ENCODE data around the gene OSTF1. TPM values are rescaled to one million over a fixed set of nuclear protein-coding genes. Genes with fewer than 3 reads are reported as not detected.

The OSTF1 gene
- total and polyA plus RNA-seq, 10 of the 15 experiments (the other 5 are each of a cell fraction or from before 2014, with no cell fraction given): 36.2 to 82.4 (median 46.9) TPM

DNA sequence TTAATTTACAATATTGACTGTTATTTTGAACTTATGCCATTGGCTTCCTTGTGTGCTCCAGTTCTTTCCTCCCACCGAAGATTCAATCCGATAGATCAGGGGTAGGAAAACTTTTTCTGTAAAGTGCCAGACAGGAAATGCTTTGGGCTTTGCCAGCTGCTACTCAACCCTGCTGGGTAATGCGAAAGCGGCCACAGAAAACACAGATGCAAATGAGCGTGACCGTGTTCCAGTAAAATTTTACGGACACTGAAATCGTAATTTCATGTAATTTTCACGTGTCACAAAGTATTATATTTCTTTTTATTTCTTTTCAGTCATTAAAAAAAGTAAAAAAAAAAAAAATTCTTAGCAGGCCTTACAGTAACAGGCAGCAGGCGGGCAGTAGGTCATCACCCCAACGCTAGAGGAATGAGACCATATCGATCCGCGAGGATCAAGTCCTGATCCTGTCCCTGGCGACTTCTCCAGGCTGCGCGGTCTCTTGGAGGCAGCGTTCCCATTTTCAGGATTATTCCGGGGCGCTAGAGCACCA, 958 bp upstream of the OSTF1 start (continued):
- TF ChIP-seq, protein P1, sequence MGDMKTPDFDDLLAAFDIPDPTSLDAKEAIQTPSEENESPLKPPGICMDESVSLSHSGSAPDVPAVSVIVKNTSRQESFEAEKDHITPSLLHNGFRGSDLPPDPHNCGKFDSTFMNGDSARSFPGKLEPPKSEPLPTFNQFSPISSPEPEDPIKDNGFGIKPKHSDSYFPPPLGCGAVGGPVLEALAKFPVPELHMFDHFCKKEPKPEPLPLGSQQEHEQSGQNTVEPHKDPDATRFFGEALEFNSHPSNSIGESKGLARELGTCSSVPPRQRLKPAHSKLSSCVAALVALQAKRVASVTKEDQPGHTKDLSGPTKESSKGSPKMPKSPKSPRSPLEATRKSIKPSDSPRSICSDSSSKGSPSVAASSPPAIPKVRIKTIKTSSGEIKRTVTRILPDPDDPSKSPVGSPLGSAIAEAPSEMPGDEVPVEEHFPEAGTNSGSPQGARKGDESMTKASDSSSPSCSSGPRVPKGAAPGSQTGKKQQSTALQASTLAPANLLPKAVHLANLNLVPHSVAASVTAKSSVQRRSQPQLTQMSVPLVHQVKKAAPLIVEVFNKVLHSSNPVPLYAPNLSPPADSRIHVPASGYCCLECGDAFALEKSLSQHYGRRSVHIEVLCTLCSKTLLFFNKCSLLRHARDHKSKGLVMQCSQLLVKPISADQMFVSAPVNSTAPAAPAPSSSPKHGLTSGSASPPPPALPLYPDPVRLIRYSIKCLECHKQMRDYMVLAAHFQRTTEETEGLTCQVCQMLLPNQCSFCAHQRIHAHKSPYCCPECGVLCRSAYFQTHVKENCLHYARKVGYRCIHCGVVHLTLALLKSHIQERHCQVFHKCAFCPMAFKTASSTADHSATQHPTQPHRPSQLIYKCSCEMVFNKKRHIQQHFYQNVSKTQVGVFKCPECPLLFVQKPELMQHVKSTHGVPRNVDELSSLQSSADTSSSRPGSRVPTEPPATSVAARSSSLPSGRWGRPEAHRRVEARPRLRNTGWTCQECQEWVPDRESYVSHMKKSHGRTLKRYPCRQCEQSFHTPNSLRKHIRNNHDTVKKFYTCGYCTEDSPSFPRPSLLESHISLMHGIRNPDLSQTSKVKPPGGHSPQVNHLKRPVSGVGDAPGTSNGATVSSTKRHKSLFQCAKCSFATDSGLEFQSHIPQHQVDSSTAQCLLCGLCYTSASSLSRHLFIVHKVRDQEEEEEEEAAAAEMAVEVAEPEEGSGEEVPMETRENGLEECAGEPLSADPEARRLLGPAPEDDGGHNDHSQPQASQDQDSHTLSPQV (IDR thresholded peaks at IDR 0.05): no peak
- TF ChIP-seq, protein P2, sequence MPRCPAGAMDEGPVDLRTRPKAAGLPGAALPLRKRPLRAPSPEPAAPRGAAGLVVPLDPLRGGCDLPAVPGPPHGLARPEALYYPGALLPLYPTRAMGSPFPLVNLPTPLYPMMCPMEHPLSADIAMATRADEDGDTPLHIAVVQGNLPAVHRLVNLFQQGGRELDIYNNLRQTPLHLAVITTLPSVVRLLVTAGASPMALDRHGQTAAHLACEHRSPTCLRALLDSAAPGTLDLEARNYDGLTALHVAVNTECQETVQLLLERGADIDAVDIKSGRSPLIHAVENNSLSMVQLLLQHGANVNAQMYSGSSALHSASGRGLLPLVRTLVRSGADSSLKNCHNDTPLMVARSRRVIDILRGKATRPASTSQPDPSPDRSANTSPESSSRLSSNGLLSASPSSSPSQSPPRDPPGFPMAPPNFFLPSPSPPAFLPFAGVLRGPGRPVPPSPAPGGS (IDR thresholded peaks at IDR 0.05; ENCODE audit: borderline replicate concordance, insufficient read depth, low read depth, low read length, poor library complexity, severe bottlenecking): no peak

DNA sequence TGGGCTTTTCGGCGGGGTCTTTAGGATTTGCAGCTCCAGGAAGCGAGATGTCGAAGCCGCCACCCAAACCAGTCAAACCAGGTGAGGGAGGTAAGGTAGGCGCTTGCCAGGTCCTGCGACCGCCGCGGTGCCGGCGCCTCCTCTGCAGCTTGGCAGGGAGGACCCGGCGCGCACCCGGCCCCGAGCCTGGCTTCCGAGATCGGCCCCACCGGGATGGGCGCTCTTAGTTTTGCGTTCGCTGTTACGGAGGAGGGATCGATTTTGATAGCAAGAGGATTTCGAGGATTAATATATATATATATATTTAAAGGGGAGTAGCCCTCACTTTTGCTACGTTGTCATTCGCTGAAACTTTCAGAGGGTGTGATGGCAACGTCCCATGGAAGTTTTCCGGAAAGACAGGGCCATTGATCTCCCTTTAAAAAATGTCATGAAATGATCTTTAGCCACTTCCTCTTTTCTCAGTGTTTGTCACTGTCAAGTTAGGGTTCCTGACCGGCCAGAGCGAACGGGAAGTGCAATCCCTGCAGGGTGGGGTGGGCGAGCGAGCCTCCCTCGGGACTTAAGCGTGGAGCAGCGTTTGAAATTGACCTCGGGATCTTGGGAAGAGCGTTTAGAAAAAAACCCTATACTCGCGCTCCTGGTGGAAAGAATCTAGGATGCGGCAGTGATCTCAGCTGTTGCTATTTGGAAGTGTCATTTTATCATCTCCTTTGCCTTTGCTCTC, 495 bp downstream of the OSTF1 start:
- Histone ChIP-seq H3K79me2 (ENCODE audit: control insufficient read depth, insufficient read depth, low read length) (peaks cover 47% of the 10 kb centered on the region), H3K27ac (ENCODE audit: control insufficient read depth, insufficient read depth) (peak overlapping the region; percentile 66), H3K9ac (ENCODE audit: control insufficient read depth, insufficient read depth, low read length) (peak overlapping the region; percentile 64), H3K4me3 (peak overlapping the region; percentile 93), H3K27me3 (replicated peaks in 1 of 2; ENCODE audit: control insufficient read depth in 2 of 2, insufficient read depth in 2 of 2, low read length in 1 of 2) (no peaks in the 10 kb centered on the region), H3K4me1 (ENCODE audit: control insufficient read depth, insufficient read depth, low read length) (peaks cover 13% of the 10 kb centered on the region; the same call in 1 of the 2 replicates), H3K9me3 (replicated peaks; ENCODE audit: control insufficient read depth, insufficient read depth, low read length) (no peaks in the 10 kb centered on the region), H3K36me3 (ENCODE audit: control insufficient read depth in 2 of 2, insufficient read depth in 2 of 2, low read length in 1 of 2) (no peaks in the 10 kb centered on the region), H3K4me2 (ENCODE audit: control insufficient read depth, insufficient read depth) (peak overlapping the region; percentile 94), H4K20me1 (ENCODE audit: control insufficient read depth, insufficient read depth) (no peaks in the 10 kb centered on the region), H2AFZ (ENCODE audit: control insufficient read depth, low read depth, low read length) (peak overlapping the region; percentile 47)
- in situ Hi-C loops (cut with MboI) (loop anchor here (5.0 kb wide), 1 partner anchor 137 kb away; the partner anchor contains the start of gene C9orf40), intact Hi-C loops (cut with micrococcal nuclease; ENCODE audit: unreplicated experiment) (loop anchor here (1.0 kb wide), 1 partner anchor 61 kb away; the partner anchor contains the start of gene CARNMT1)
- DNase-seq (ENCODE audit: low read depth, low spot score): peak; percentile 36
- no TSS peak for BruUV-seq (replicated peaks)
- ChIA-PET RAD21 (ENCODE audit: unreplicated experiment) (interaction anchor here (0.8 to 3.3 kb wide), 7 partner anchors 13 to 316 kb away, joined by 3 to 14 read pairs (median 3); partner anchors contain the start of gene CARNMT1), POLR2A (interaction anchor here (0.6 to 3.1 kb wide), 8 partner anchors 12 to 138 kb away, joined by 3 to 31 read pairs (median 5); partner anchors contain the start of genes C9orf40 and CARNMT1), CTCF (interaction anchor here (0.6 to 4.4 kb wide), 6 partner anchors 12 to 136 kb away, joined by 3 to 16 read pairs (median 4); partner anchors contain the start of gene C9orf40), SMC1A (ENCODE audit: uncharacterized antibody, unreplicated experiment) (interaction anchor here (1.0 to 11.0 kb wide), 3 partner anchors 63 to 143 kb away, joined by 3 to 74 read pairs (median 4); partner anchors contain the start of gene CARNMT1)
- peak; percentile 58 for ATAC-seq
- no peak for FAIRE-seq
- 1% methylated on average over 43 of the region's 43 CpGs for WGBS (ENCODE audit: insufficient coverage, insufficient replicate concordance, low lambda C conversion rate, missing lambda C conversion rate)
- TF ChIP-seq EP300 (IDR thresholded peaks at IDR 0.05; ENCODE audit: borderline replicate concordance in 1 of 2, control insufficient read depth in 1 of 2, low read depth in 2 of 2, low read length in 2 of 2) (peak in 1 of 2 experiments; percentile 16; a peak in 1 of 4 replicates), JUND (IDR thresholded peaks at IDR 0.05; ENCODE audit: low read depth, low read length) (peak; percentile 50; the same call in 1 of the 2 replicates), SPI1 (IDR thresholded peaks at IDR 0.05; ENCODE audit: borderline replicate concordance, insufficient read depth, low read depth, low read length) (peak; percentile 99)
- TF ChIP-seq, protein P3, sequence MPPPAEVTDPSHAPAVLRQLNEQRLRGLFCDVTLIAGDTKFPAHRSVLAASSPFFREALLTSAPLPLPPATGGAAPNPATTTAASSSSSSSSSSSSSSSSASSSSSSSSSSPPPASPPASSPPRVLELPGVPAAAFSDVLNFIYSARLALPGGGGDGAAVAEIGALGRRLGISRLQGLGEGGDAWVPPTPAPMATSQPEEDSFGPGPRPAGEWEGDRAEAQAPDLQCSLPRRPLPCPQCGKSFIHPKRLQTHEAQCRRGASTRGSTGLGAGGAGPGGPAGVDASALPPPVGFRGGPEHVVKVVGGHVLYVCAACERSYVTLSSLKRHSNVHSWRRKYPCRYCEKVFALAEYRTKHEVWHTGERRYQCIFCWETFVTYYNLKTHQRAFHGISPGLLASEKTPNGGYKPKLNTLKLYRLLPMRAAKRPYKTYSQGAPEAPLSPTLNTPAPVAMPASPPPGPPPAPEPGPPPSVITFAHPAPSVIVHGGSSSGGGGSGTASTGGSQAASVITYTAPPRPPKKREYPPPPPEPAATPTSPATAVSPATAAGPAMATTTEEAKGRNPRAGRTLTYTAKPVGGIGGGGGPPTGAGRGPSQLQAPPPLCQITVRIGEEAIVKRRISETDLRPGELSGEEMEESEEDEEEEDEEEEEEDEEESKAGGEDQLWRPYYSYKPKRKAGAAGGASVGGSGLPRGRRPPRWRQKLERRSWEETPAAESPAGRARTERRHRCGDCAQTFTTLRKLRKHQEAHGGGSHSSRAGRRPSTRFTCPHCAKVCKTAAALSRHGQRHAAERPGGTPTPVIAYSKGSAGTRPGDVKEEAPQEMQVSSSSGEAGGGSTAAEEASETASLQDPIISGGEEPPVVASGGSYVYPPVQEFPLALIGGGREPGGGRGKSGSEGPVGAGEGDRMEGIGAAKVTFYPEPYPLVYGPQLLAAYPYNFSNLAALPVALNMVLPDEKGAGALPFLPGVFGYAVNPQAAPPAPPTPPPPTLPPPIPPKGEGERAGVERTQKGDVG (CRISPR knock-in tag; IDR thresholded peaks at IDR 0.05): no peak

Measured in GM12878 (cell line).